ENCODE measurements around the gene LY6G5C. TPM values are rescaled to one million over a fixed set of nuclear protein-coding genes. Genes with fewer than 3 reads are reported as not detected.

LY6G5C gene
- total and polyA plus RNA-seq, 2 of the 13 experiments (the other 11 are each of a cell fraction or from before 2014, with no cell fraction given): 0.33 to 0.55 TPM

- TF ChIP-seq ZNF572 (CRISPR knock-in tag; IDR thresholded peaks at IDR 0.05): no peak
- peak; percentile 57; the same call in 1 of the 2 replicates for TF ChIP-seq RXRA (CRISPR knock-in tag; IDR thresholded peaks at IDR 0.05)
- peak; percentile 69; the same call in 1 of the 2 replicates for TF ChIP-seq ZNF740 (CRISPR knock-in tag; IDR thresholded peaks at IDR 0.05)
- no peak for TF ChIP-seq NR3C1 (CRISPR knock-in tag; IDR thresholded peaks at IDR 0.05)
- TF ChIP-seq ARNT (IDR thresholded peaks at IDR 0.05): no peak
- TF ChIP-seq MBNL3 (CRISPR knock-in tag; conservative IDR thresholded peaks at IDR 0.05): 0 out of 2 replicates have a peak, but pooled peaks have one; percentile 59
- TF ChIP-seq ATM (IDR thresholded peaks at IDR 0.05; ENCODE audit: borderline replicate concordance): no peak
- 0 out of 2 replicates have a peak, but pooled peaks have one; percentile 92 for TF ChIP-seq TBP (CRISPR knock-in tag; IDR thresholded peaks at IDR 0.05)
- TF ChIP-seq NFKB2 (CRISPR knock-in tag; IDR thresholded peaks at IDR 0.05; ENCODE audit: borderline replicate concordance): peak; percentile 94
- no peak for TF ChIP-seq NCOA1 (CRISPR knock-in tag; IDR thresholded peaks at IDR 0.05)
- TF ChIP-seq FOXA1 (IDR thresholded peaks at IDR 0.05): no peak
- 0 out of 2 replicates have a peak, but pooled peaks have one; percentile 17 for TF ChIP-seq FOXA1 (CRISPR knock-in tag; IDR thresholded peaks at IDR 0.05)
- TF ChIP-seq MAF1 (CRISPR knock-in tag; IDR thresholded peaks at IDR 0.05; ENCODE audit: borderline replicate concordance): peak; percentile 72
- no peak for TF ChIP-seq GLMP (CRISPR knock-in tag; IDR thresholded peaks at IDR 0.05; ENCODE audit: borderline replicate concordance)
- no peak for TF ChIP-seq ATF7 (IDR thresholded peaks at IDR 0.05)
- no peak for TF ChIP-seq ATF7 (CRISPR knock-in tag; IDR thresholded peaks at IDR 0.05)
- no peak for TF ChIP-seq MEF2D (CRISPR knock-in tag; IDR thresholded peaks at IDR 0.05)
- peak; percentile 91 for TF ChIP-seq ZNF414 (CRISPR knock-in tag; IDR thresholded peaks at IDR 0.05)
- peak; percentile 94 for TF ChIP-seq ZSCAN12 (CRISPR knock-in tag; IDR thresholded peaks at IDR 0.05)
- peak; percentile 76; the same call in 1 of the 2 replicates for TF ChIP-seq STAT5B (CRISPR knock-in tag; IDR thresholded peaks at IDR 0.05)
- TF ChIP-seq ZNF597 (CRISPR knock-in tag; IDR thresholded peaks at IDR 0.05): peak; percentile 81; the same call in 1 of the 2 replicates
- TF ChIP-seq ZMYM3 (CRISPR knock-in tag; IDR thresholded peaks at IDR 0.05): no peak
- TF ChIP-seq ZBTB3 (CRISPR knock-in tag; IDR thresholded peaks at IDR 0.05; ENCODE audit: borderline replicate concordance, low read depth): no peak; the same call in 1 of the 2 replicates
- no peak for TF ChIP-seq TRIM24 (CRISPR knock-in tag; IDR thresholded peaks at IDR 0.05)
- no peak; the same call in 1 of the 2 replicates for TF ChIP-seq RNF2 (conservative IDR thresholded peaks at IDR 0.05; ENCODE audit: low read depth)
Observed at GRCh38 chr6:31660381-31661261, 20.2 kb downstream of the LY6G5C start, which contains the start of gene C6orf47 (continued).
